Endothelial cell of umbilical vein (primary cell): ENCODE data around the gene RENBP. TPM values are rescaled to one million over a fixed set of nuclear protein-coding genes. Genes with fewer than 3 reads are reported as not detected.

Source experiments
- BruUV-seq: library from RNA; stranded (reverse); fragments of 400-500 nt; replicated peaks from 2 replicates; lab custom pipeline; 2021; lab: Mats Ljungman, UMichigan
- CTCF ChIA-PET: fragments of 300-600, 350-600 bp; sonication (Branson Sonifier 250); formaldehyde crosslinking; loops from one replicate; lab custom pipeline; 2021; ENCODE audit warnings: antibody characterized with exemption, inconsistent platforms; lab: Charles Lee
- POLR2A ChIA-PET: fragments of 300-600, 350-600 bp; sonication (Branson Sonifier 250); formaldehyde crosslinking; loops from one replicate; lab custom pipeline; 2021; ENCODE audit warnings: antibody characterized with exemption, inconsistent platforms; lab: Charles Lee
- DNase-seq: peaks from one replicate; pipeline ENCODE4 v3.0.0-alpha.2; 2011; ENCODE audit warnings: low read depth, low spot score
- FAIRE-seq: peaks from 2 replicates; lab custom pipeline; 2011; peaks lifted over from hg19 to GRCh38; lab: Jason Lieb, UNC
- H2AFZ ChIP-seq: 2 replicates; pipeline ENCODE4 v1.6.0; 2012; ENCODE audit warnings: low read depth, low read length, control low read depth, inconsistent platforms
- H3K27ac ChIP-seq: 2 replicates; pipeline ENCODE4 v1.5.1; 2011; ENCODE audit warnings: low read depth, mild to moderate bottlenecking, control low read depth, low read length, moderate library complexity; ENCODE audit not compliant: insufficient read depth
- H3K27me3 ChIP-seq, 2 experiments: 2 replicates each; pipeline versions ENCODE4 v1.6.0 to v1.6.1; 2011; ENCODE audit warnings: low read length in 2 of 2, mixed read lengths in 1 of 2; ENCODE audit not compliant: control insufficient read depth in 2 of 2, insufficient read depth in 2 of 2
- H3K36me3 ChIP-seq, 2 experiments: 2 replicates in 1 of 2; 3 replicates in 1 of 2; pipeline ENCODE4 v1.5.1; 2011; ENCODE audit warnings: low read length in 2 of 2, mild to moderate bottlenecking in 1 of 2, moderate library complexity in 1 of 2; ENCODE audit not compliant: control insufficient read depth in 2 of 2, insufficient read depth in 2 of 2; ENCODE audit errors: extremely low read depth in 1 of 2
- H3K4me1 ChIP-seq: 3 replicates; pipeline ENCODE4 v1.5.1; 2011; ENCODE audit warnings: mild to moderate bottlenecking, low read length; ENCODE audit not compliant: control insufficient read depth, insufficient read depth; ENCODE audit errors: extremely low read depth
- H3K4me2 ChIP-seq: 2 replicates; pipeline ENCODE4 v1.6.1; 2011; ENCODE audit warnings: low read length, control low read depth, mixed read lengths; ENCODE audit not compliant: insufficient read depth
- H3K4me3 ChIP-seq, 3 experiments: fragments of 200-600 bp in 1 of 3; sonication (generic), shearing (Covaris generic) in 1 of 3; replicated peaks in 1 of 3; 2 replicates each; pipeline ENCODE4 v1.5.1; 2011 to 2016; ENCODE audit warnings: control low read depth in 3 of 3, low read length in 3 of 3, mild to moderate bottlenecking in 2 of 3, inconsistent platforms in 1 of 3, low read depth in 1 of 3, moderate library complexity in 1 of 3; ENCODE audit not compliant: insufficient read depth in 1 of 3
- H3K79me2 ChIP-seq: 2 replicates; pipeline ENCODE4 v1.6.0; 2012; ENCODE audit warnings: low read length, inconsistent platforms; ENCODE audit not compliant: control insufficient read depth, insufficient read depth
- H3K9ac ChIP-seq: replicated peaks from 2 replicates; pipeline ENCODE3; 2011; ENCODE audit warnings: low read length, control low read depth; ENCODE audit not compliant: insufficient read depth; ENCODE audit errors: extremely low read depth
- H3K9me1 ChIP-seq: replicated peaks from 3 replicates; pipeline ENCODE4 v1.6.0; 2011; ENCODE audit warnings: mild to moderate bottlenecking, low read length; ENCODE audit not compliant: control insufficient read depth, insufficient read depth; ENCODE audit errors: extremely low read depth
- H3K9me3 ChIP-seq: replicated peaks from 2 replicates; pipeline ENCODE4 v1.5.1; 2012; ENCODE audit warnings: low read length, inconsistent platforms; ENCODE audit not compliant: control insufficient read depth, insufficient read depth
- H4K20me1 ChIP-seq: replicated peaks from 2 replicates; pipeline ENCODE3; 2011; ENCODE audit warnings: mild to moderate bottlenecking, low read length; ENCODE audit not compliant: control insufficient read depth, insufficient read depth; ENCODE audit errors: extremely low read depth
- EZH2 ChIP-seq: IDR thresholded peaks from 2 replicates; pipeline ENCODE4 v1.6.1; 2012; ENCODE audit warnings: borderline replicate concordance, low read depth, mild to moderate bottlenecking, moderate library complexity, low read length, inconsistent platforms; ENCODE audit not compliant: severe bottlenecking
- FOS ChIP-seq: IDR thresholded peaks from 2 replicates; pipeline ENCODE4 v1.6.1; 2011; ENCODE audit warnings: mild to moderate bottlenecking, low read length, moderate library complexity, borderline replicate concordance; ENCODE audit not compliant: insufficient read depth
- GATA2 ChIP-seq: IDR thresholded peaks from 2 replicates; pipeline ENCODE4 v1.7.0; 2011; ENCODE audit warnings: low read depth, mild to moderate bottlenecking, moderate library complexity, mixed read lengths, low read length; ENCODE audit not compliant: insufficient read length, insufficient read depth
- JUN ChIP-seq: IDR thresholded peaks from 2 replicates; pipeline ENCODE4 v1.6.1; 2011; ENCODE audit warnings: borderline replicate concordance, low read depth; ENCODE audit not compliant: insufficient read length, insufficient read depth
- MYC ChIP-seq: IDR thresholded peaks from one replicate; pipeline ENCODE4 v1.6.1; 2011; ENCODE audit warnings: mild to moderate bottlenecking, low read depth, low read length
- POLR2A ChIP-seq: IDR thresholded peaks from 2 replicates; pipeline ENCODE4 v1.6.1; 2012; ENCODE audit warnings: low read depth, mild to moderate bottlenecking, control low read depth, low read length
- POLR2AphosphoS5 ChIP-seq: IDR thresholded peaks from 2 replicates; pipeline ENCODE4 v1.6.1; 2012; ENCODE audit warnings: low read depth, mild to moderate bottlenecking, control low read depth, low read length, moderate library complexity; ENCODE audit not compliant: insufficient read depth
- dilution Hi-C: fragments of 300-500 bp; cut with MboI; formaldehyde crosslinking; loops from one replicate; pipeline ENCODE4 v1.15.0; 2019; ENCODE audit warnings: low sequenced_read_pairs; ENCODE audit not compliant: extremely low pct_ligation_motif_present
- intact Hi-C: fragments of 100-400 bp; cut with micrococcal nuclease; formaldehyde crosslinking; loops from one replicate; pipeline ENCODE4 v1.10.0; 2022
- polyA plus RNA-seq, 4 experiments: library from polyadenylated mRNA; depleted of rRNA in 3 of 4; stranded (reverse) in 3 of 4; unstranded in 1 of 4; fragments of >200 nt; gene quantifications; 2 replicates each; pipeline versions ENCODE4 v1.2.1 to v1.2.3, GENCODE V29; 2011 to 2012; ENCODE audit warnings: missing spikeins in 1 of 4
- total RNA-seq: library from RNA; stranded (reverse); gene quantifications from 2 replicates; pipeline ENCODE4 v1.2.3, GENCODE V29; 2021
- TF ChIP-seq, protein P1 (sequence below), 2 donors: IDR thresholded peaks; 1 replicate in 1 of 2; 2 replicates in 1 of 2; pipeline ENCODE4 v1.5.1; 2011; ENCODE audit warnings: low read length in 2 of 2, mild to moderate bottlenecking in 2 of 2, moderate library complexity in 2 of 2, control low read depth in 1 of 2, inconsistent platforms in 1 of 2, low read depth in 1 of 2; ENCODE audit not compliant: insufficient read depth in 1 of 2; ENCODE audit errors: extremely low read depth in 1 of 2
- TF ChIP-seq, protein P2 (sequence below): IDR thresholded peaks from 2 replicates; pipeline ENCODE4 v1.6.1; 2011; ENCODE audit not compliant: insufficient read depth, insufficient read length

The RENBP gene
- total and polyA plus RNA-seq, 2 donors (not counting 3 experiments of a cell fraction or from before 2014, with no cell fraction given), result 8.0 to 16.0 TPM

DNA sequence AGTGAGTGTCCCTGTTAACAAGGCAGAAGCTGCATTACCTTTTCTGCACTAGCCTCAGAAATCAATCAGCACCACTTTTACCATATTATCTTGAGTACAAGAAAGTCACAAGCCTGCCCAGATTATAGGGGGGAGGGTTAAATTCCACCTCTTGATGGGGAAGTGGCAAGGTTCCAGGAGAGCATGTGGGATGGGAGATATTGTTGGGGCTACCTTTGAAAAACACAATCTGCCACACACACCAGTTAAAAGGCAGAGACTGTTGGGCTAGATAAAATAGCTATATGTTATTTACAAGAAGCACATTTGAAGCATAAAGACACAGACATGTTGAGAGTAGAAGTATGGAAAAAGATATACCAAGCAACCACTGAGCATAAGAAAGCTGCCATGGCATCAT is 46.5 kb downstream of the RENBP start:
- CTCF ChIA-PET, result no interaction called here
- DNase-seq (no peak), FAIRE-seq (no peak)
- Histone ChIP-seq H3K27ac (no peak overlapping the region), H3K9me1 (no peaks in the 10 kb centered on the region), H3K9ac (no peak overlapping the region), H3K9me3 (no peaks in the 10 kb centered on the region), H3K4me1 (no peaks in the 10 kb centered on the region), H2AFZ (no peak overlapping the region), H3K36me3 (no peaks in the 10 kb centered on the region), H4K20me1 (no peaks in the 10 kb centered on the region), H3K4me3 (no peak overlapping the region), H3K79me2 (no peaks in the 10 kb centered on the region), H3K4me2 (no peak overlapping the region), H3K27me3 (peaks cover 2 to 5% of the 10 kb centered on the region in 2 experiments)
- BruUV-seq, result no TSS peak
- dilution Hi-C loops (no loop called here), intact Hi-C loops (no loop called here)
- TF ChIP-seq EZH2 (no peak), MYC (no peak), POLR2AphosphoS5 (no peak), FOS (no peak), GATA2 (no peak), POLR2A (no peak), JUN (no peak)
- TF ChIP-seq, protein P1, sequence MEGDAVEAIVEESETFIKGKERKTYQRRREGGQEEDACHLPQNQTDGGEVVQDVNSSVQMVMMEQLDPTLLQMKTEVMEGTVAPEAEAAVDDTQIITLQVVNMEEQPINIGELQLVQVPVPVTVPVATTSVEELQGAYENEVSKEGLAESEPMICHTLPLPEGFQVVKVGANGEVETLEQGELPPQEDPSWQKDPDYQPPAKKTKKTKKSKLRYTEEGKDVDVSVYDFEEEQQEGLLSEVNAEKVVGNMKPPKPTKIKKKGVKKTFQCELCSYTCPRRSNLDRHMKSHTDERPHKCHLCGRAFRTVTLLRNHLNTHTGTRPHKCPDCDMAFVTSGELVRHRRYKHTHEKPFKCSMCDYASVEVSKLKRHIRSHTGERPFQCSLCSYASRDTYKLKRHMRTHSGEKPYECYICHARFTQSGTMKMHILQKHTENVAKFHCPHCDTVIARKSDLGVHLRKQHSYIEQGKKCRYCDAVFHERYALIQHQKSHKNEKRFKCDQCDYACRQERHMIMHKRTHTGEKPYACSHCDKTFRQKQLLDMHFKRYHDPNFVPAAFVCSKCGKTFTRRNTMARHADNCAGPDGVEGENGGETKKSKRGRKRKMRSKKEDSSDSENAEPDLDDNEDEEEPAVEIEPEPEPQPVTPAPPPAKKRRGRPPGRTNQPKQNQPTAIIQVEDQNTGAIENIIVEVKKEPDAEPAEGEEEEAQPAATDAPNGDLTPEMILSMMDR (IDR thresholded peaks at IDR 0.05; ENCODE audit: extremely low read depth in 1 of 2, insufficient read depth in 1 of 2, low read depth in 1 of 2, low read length in 2 of 2), result no peak
- TF ChIP-seq, protein P2, sequence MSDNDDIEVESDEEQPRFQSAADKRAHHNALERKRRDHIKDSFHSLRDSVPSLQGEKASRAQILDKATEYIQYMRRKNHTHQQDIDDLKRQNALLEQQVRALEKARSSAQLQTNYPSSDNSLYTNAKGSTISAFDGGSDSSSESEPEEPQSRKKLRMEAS, result no peak
- POLR2A ChIA-PET, result no interaction called here
